Subcutaneous adipose tissue (tissue), 4 donors: ENCODE data around the gene H2BK1. TPM values are rescaled to one million over a fixed set of nuclear protein-coding genes. Genes with fewer than 3 reads are reported as not detected.

Experiments
- total RNA-seq, 4 donors: library from RNA; depleted of rRNA; stranded (reverse); fragments of >200 nt; gene quantifications; one replicate each; pipeline ENCODE4 v1.1.0, GENCODE V29; 2016
- TF ChIP-seq, protein P1 (sequence below): fragments of 450-650 bp; IDR thresholded peaks from one replicate; pipeline ENCODE4 v1.5.1; 2016; ENCODE audit warnings: low read depth, mild to moderate bottlenecking, control low read depth, antibody characterized with exemption, moderate library complexity

The H2BK1 gene
- total RNA-seq, 4 donors from 2014 or later, result not detected

DNA sequence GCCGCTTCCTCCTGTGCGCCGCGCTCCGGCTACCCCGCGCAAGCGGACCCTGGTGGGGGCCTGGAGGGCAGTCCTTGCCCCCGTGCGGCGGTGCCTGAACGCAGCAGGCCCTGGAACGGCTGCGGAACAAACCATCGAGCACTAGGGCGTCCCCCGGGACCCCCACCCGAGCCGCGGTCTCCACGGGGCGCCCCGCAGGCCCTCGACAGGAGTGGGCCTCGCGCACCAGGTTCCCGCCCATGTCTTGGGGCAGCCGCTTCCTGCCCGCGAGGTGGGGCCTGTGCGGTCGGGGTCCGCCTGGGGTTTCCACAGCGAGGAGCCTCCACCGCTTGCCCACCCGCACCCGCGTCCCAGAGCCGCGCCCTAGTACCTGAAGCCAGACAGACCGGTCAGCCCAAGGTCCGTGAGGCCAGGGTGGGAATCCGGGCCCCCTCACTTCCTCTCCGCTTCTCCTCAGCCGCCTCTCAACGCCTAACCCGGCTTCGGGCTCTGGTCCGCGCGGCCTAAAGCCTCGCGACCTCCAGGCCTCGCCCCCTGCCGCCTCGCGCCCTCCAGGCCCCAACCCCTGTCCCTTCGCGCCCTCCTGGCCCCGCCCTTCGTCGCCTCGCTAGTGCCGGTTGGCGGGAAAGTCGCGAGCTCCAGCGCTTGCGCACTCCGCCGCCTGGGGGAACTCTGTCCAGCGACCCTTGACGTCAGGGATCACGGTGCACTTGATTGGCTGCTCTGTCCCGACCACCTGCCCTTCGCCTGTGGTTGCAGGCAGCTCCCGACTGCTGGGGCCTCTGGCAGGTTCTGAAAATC, 35.8 kb downstream of the H2BK1 start:
- TF ChIP-seq, protein P1, sequence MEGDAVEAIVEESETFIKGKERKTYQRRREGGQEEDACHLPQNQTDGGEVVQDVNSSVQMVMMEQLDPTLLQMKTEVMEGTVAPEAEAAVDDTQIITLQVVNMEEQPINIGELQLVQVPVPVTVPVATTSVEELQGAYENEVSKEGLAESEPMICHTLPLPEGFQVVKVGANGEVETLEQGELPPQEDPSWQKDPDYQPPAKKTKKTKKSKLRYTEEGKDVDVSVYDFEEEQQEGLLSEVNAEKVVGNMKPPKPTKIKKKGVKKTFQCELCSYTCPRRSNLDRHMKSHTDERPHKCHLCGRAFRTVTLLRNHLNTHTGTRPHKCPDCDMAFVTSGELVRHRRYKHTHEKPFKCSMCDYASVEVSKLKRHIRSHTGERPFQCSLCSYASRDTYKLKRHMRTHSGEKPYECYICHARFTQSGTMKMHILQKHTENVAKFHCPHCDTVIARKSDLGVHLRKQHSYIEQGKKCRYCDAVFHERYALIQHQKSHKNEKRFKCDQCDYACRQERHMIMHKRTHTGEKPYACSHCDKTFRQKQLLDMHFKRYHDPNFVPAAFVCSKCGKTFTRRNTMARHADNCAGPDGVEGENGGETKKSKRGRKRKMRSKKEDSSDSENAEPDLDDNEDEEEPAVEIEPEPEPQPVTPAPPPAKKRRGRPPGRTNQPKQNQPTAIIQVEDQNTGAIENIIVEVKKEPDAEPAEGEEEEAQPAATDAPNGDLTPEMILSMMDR, result no peak

DNA sequence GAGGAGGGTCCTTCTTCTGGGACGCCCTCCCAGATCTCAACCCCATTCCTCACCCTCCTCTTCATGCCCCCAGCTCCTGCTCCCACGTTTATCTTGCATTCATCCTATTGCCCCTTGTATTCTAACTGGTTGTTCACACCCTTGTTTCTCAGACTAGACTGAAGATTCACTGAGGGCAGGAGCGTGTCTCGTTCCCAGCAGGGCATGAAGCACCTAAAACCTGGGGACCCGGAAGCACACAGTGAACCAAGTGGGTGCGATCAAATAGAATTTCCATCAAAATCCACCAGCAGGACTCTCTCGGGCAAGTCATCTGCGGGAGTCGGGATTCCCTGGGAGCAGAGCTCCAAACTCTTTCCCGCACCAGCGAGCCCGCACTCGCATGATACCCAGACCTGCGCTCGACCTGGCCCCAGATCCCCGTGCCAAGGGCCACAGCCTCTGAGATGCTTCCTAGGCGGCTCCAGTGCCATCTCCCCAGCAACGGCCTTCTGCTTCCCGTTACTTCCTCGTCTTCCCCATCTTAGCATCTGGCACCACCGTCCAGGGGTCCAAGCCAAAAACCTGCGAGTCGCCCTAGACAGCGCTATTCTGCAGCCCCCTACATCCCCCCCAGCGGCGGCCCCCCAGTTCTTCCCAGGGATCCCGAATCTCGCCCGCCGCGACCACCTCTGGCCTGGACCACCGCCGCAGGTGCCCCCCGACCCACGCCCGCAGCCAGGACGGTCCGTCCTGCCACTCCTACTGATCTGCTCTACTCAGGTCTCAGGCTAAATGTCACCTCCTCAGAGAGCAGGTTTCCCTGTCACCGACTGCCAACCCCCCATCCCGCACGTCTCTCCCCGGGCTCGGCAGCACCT, 36.7 kb downstream of the H2BK1 start:
- TF ChIP-seq, protein P1, result no peak

DNA sequence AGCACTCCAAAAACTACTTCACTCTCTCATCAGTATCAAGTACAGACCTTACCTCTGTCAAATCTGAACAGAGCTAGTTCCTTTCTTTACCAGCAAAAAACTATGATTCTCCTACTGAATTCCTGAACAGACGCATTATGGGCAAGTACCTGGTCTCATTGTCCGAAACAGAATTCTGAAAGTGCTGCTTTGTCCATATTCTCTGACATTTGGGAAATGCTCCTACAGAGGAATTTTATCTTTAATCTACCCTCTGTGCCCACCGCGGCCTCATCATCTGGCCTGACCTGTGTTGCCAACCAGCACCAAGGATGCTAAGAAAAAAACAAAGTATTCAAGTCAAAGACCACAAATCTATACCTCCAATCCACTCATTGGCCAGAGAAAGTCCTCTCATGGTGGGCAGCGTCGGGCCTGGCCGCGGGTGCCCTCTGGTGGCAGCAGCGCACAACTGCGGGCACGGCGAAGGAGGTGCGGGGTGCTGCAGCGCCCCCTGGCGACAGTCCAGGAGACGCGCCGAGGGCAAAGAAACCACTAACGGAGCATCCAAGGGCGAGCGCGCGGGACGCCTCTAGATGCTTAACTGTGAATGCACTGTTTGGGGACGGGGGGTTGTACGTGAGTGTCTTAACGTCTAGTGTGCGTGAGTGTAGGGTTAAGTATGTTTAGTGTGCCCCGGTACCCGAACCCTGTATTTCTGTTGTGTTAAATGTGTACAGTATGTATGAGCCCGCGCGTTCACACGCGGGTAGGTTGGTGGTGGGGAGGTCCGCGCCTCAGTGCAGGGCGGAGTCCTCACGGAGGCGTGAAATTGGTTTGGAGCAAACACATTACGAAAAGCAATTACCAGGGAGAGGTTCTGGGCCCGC, 37.8 kb downstream of the H2BK1 start:
- TF ChIP-seq, protein P1, result no peak

DNA sequence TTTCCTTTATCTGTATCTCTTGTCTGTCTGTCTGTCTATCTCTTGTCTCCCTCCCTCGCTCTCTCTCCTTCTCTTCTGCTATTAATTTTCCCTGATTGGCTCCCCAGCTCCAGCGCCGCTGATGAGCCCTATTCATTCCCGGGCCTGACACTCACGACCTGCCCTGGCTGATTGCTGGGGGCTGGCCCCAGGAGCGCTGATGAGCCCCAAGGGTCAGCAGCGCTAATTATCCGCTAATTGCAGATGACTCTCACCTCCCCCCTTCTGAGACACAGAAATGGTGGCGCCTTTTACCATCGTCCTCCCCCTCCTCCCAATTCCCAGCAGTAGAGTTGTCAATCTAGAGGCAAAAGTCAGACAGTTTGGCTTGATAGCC, 41.5 kb downstream of the H2BK1 start:
- TF ChIP-seq, protein P1, result no peak

DNA sequence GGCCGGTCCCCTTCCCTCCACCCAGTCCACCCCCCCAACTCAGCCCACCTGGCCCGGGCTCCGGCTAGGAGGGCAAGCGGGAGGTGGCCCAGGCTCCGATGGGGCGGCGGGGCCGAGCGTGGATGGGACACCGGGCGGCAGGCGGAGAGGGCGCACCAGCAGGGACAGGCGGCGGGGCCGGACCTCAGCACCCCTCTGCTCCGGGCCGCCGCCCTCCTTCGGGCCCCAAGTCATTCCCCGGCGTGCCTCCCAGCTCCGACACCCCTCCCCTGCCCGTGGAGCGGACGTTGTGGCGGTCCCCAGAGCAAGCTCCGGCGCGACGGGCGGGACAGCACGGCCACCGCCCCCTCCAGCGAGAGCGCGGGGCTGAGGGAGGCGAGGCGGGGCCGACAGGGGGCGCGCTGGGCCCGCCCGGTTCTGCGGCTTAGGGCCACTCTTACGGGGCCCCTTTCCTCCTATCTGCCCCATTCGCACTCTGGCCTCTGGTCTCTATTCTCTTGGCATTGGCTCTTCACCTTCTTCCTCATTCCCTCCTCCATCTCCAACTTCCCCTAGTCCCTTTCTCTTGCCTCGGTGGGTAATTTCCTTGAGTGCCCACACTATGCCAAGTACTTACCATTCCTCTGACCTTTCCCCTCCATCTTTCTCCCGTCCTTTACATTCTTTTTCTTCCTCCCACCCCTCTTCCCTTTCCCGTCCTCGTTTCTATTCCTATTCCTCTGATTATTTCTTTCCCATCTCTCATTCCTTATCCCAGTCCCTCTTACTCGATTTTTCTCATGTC, 42.1 kb downstream of the H2BK1 start:
- TF ChIP-seq, protein P1, result no peak

DNA sequence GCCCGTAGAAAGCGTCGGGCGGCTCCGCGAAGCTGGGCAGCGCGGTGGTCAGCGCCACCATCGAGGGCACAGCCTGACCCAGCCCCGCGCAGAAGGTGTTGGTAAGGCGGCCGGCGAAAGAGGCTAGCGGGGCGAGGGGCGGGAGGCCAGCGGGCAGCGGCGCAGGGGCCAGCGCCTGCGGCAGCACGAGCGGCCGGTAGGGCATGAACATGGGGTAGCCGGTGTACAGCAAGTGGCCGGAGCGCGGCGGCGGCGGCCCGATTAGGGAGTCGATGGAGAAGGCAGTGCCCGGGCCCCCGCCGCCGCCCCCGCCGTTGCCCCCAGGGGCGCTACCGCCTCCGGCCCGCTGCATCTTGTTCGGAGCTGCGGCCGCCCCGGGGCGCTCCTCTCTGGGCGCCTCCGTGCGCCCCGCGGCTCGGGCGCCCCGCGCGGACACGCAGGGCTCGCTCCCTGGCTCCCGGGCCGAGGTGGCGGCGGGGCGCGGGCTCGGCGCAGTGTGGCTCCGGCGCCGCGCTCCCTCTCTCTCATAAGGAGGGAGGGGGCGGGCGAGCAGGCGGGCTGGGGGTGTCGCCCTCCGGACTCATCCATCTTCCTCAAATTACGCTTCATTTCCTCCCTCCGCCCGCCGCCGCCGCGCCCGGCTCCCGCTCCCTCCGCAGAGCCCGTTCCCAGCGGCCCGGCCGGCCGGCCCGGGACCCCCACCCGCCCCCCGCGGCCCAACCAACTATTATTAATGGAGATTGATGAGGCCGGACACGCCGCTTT, 42.9 kb downstream of the H2BK1 start, which contains the start of gene GBX1:
Gene GBX1, minus strand, starts transcription at position 498 of the 765 bp plus-strand sequence. Its CDS starts 146 bp downstream, at position 352.
- TF ChIP-seq, protein P1, result no peak
